Measurements from ENCODE around the gene HTD2. TPM values are rescaled to one million over a fixed set of nuclear protein-coding genes. Genes with fewer than 3 reads are reported as not detected.
A peak's percentile ranks its signal among the peaks of the same experiment; 100 is the strongest.

Gene HTD2
- total RNA-seq, 1 experiment from 2014 or later: 7.9 TPM

DNA sequence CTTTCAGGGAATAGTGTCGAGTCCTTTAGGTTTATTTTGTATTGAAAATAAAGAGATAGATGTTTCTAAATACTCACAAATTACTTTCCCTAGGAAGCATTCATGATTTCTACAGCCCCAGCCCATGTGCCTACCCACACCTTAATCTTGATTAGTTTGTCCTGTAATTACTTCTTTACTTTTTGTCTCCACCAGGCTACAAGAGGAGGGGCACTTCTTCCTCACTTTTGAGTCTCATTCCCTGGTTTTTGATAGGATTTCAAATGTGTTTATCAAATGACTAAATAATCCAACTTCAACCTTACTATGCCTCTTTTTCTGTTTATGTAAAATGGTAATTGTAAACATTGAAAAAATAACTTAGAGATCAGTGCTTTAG lies 28.2 kb downstream of the HTD2 start:
- TSS peak; percentile 78 for BruUV-seq (replicated peaks)
- no peaks in the 10 kb centered on the region for H3K36me3 ChIP-seq (ENCODE audit: control insufficient read depth, insufficient read depth, low read length)
- DNase-seq (ENCODE audit: low read depth, low spot score) (no peak), ATAC-seq (no peak)
- peak overlapping the region in 1 of 2 experiments; percentile 77; a peak in 2 of 4 replicates for H3K4me3 ChIP-seq (ENCODE audit: low read depth in 2 of 2, low read length in 2 of 2)
- no peaks in the 10 kb centered on the region for H3K27me3 ChIP-seq (ENCODE audit: control insufficient read depth, insufficient read depth, low read length)
- peaks cover 8% of the 10 kb centered on the region for H3K4me1 ChIP-seq (ENCODE audit: control insufficient read depth, insufficient read depth, low read length)
- intact Hi-C loops (cut with micrococcal nuclease; ENCODE audit: unreplicated experiment) (no loop called here), in situ Hi-C loops (cut with HindIII; ENCODE audit: low pct_unique_long_range_greater_than_20kb, low sequenced_read_pairs) (no loop called here)
- no peaks in the 10 kb centered on the region for H3K9me3 ChIP-seq (ENCODE audit: control insufficient read depth, insufficient read depth, low read depth, low read length)
- CTCF ChIA-PET: no interaction called here
- peak overlapping the region; percentile 14; the same call in 1 of the 2 replicates for H3K27ac ChIP-seq (ENCODE audit: low read length)
- TF ChIP-seq TCF7L2 (IDR thresholded peaks at IDR 0.05; ENCODE audit: low read depth, low read length): no peak
- TF ChIP-seq, protein P1, sequence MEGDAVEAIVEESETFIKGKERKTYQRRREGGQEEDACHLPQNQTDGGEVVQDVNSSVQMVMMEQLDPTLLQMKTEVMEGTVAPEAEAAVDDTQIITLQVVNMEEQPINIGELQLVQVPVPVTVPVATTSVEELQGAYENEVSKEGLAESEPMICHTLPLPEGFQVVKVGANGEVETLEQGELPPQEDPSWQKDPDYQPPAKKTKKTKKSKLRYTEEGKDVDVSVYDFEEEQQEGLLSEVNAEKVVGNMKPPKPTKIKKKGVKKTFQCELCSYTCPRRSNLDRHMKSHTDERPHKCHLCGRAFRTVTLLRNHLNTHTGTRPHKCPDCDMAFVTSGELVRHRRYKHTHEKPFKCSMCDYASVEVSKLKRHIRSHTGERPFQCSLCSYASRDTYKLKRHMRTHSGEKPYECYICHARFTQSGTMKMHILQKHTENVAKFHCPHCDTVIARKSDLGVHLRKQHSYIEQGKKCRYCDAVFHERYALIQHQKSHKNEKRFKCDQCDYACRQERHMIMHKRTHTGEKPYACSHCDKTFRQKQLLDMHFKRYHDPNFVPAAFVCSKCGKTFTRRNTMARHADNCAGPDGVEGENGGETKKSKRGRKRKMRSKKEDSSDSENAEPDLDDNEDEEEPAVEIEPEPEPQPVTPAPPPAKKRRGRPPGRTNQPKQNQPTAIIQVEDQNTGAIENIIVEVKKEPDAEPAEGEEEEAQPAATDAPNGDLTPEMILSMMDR (IDR thresholded peaks at IDR 0.05): no peak
- no peak for TF ChIP-seq SIN3A (IDR thresholded peaks at IDR 0.05; ENCODE audit: borderline replicate concordance, insufficient read depth, low read depth, low read length)
- TF ChIP-seq, protein P2, sequence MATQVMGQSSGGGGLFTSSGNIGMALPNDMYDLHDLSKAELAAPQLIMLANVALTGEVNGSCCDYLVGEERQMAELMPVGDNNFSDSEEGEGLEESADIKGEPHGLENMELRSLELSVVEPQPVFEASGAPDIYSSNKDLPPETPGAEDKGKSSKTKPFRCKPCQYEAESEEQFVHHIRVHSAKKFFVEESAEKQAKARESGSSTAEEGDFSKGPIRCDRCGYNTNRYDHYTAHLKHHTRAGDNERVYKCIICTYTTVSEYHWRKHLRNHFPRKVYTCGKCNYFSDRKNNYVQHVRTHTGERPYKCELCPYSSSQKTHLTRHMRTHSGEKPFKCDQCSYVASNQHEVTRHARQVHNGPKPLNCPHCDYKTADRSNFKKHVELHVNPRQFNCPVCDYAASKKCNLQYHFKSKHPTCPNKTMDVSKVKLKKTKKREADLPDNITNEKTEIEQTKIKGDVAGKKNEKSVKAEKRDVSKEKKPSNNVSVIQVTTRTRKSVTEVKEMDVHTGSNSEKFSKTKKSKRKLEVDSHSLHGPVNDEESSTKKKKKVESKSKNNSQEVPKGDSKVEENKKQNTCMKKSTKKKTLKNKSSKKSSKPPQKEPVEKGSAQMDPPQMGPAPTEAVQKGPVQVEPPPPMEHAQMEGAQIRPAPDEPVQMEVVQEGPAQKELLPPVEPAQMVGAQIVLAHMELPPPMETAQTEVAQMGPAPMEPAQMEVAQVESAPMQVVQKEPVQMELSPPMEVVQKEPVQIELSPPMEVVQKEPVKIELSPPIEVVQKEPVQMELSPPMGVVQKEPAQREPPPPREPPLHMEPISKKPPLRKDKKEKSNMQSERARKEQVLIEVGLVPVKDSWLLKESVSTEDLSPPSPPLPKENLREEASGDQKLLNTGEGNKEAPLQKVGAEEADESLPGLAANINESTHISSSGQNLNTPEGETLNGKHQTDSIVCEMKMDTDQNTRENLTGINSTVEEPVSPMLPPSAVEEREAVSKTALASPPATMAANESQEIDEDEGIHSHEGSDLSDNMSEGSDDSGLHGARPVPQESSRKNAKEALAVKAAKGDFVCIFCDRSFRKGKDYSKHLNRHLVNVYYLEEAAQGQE (IDR thresholded peaks at IDR 0.05; ENCODE audit: insufficient read depth in 1 of 2, low read depth in 2 of 2, low read length in 1 of 2): no peak
- no peak for TF ChIP-seq POLR2AphosphoS5 (IDR thresholded peaks at IDR 0.05; ENCODE audit: low read depth, low read length)
- POLR2A ChIA-PET: no interaction called here

DNA sequence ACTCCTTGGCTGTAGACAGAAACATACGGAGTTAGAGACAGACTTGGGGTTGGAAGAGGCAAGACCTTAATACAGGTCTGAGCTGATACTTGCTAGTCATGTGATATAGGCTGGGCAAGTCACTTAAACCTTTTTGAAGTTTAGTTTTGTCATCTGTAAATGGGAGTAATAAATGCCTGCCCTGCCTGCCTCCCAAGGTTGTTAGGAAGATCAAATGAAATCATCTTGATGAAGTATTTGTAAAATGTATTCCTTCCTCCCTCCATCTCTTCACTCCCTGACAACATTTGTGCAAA lies 29.3 kb downstream of the HTD2 start:
- H3K36me3 ChIP-seq (ENCODE audit: control insufficient read depth, insufficient read depth, low read length): no peaks in the 10 kb centered on the region
- ChIA-PET CTCF (no interaction called here), POLR2A (interaction anchor here (0.6 kb wide), 2 partner anchors 29 to 43 kb away, joined by 3 to 4 read pairs; no protein-coding TSS in a partner anchor)
- no TSS peak for BruUV-seq (replicated peaks)
- DNase-seq (ENCODE audit: low read depth, low spot score) (no peak), ATAC-seq (no peak)
- H3K27ac ChIP-seq (ENCODE audit: low read length): peak overlapping the region; percentile 51; the same call in 1 of the 2 replicates
- no peaks in the 10 kb centered on the region for H3K27me3 ChIP-seq (ENCODE audit: control insufficient read depth, insufficient read depth, low read length)
- H3K9me3 ChIP-seq (ENCODE audit: control insufficient read depth, insufficient read depth, low read depth, low read length): no peaks in the 10 kb centered on the region
- TF ChIP-seq TCF7L2 (IDR thresholded peaks at IDR 0.05; ENCODE audit: low read depth, low read length) (no peak), SIN3A (IDR thresholded peaks at IDR 0.05; ENCODE audit: borderline replicate concordance, insufficient read depth, low read depth, low read length) (no peak), POLR2AphosphoS5 (IDR thresholded peaks at IDR 0.05; ENCODE audit: low read depth, low read length) (no peak)
- TF ChIP-seq, protein P2 (IDR thresholded peaks at IDR 0.05; ENCODE audit: insufficient read depth in 1 of 2, low read depth in 2 of 2, low read length in 1 of 2): no peak
- TF ChIP-seq, protein P1 (IDR thresholded peaks at IDR 0.05): no peak
- H3K4me3 ChIP-seq (ENCODE audit: low read depth in 2 of 2, low read length in 2 of 2): peak overlapping the region in 1 of 2 experiments; percentile 77; a peak in 1 of 4 replicates
- intact Hi-C loops (cut with micrococcal nuclease; ENCODE audit: unreplicated experiment): loop anchor here (5.0 kb wide), 1 partner anchor 77 kb away; no protein-coding TSS in a partner anchor
- H3K4me1 ChIP-seq (ENCODE audit: control insufficient read depth, insufficient read depth, low read length): peaks cover 8% of the 10 kb centered on the region
- in situ Hi-C loops (cut with HindIII; ENCODE audit: low pct_unique_long_range_greater_than_20kb, low sequenced_read_pairs): no loop called here

All from Panc1 (cell line).